Motor neuron (in vitro differentiated cells): ENCODE data around the gene ZMAT5. TPM values are rescaled to one million over a fixed set of nuclear protein-coding genes. Genes with fewer than 3 reads are reported as not detected.

ENCODE experiments used
- ATAC-seq, 8 experiments: fragments of 200-7000 bp; cut with Tn5 transposase; replicated peaks in 6 of 8; 2 replicates each; pipeline ENCODE4 v1.8.0; 2021; ENCODE audit warnings: mild to moderate bottlenecking in 8 of 8, moderate library complexity in 8 of 8
- H3K27ac ChIP-seq, 2 donors: fragments of 250-450 bp; sonication (Bioruptor Pico); 2 replicates each; pipeline ENCODE4 v1.9.0; 2021; ENCODE audit warnings: antibody characterized with exemption in 2 of 2, mild to moderate bottlenecking in 2 of 2, moderate library complexity in 1 of 2
- H3K4me1 ChIP-seq, 2 donors: fragments of 250-450 bp; sonication (Bioruptor Pico); replicated peaks in 1 of 2; 2 replicates each; pipeline ENCODE4 v1.6.1; 2021; ENCODE audit warnings: antibody characterized with exemption in 2 of 2, mild to moderate bottlenecking in 2 of 2, moderate library complexity in 1 of 2
- H3K4me3 ChIP-seq, 5 donors: fragments of 250-450 bp; sonication (Bioruptor Pico); 2 replicates each; pipeline ENCODE4 v1.9.0; 2021; ENCODE audit warnings: antibody characterized with exemption in 5 of 5, mild to moderate bottlenecking in 5 of 5, moderate library complexity in 4 of 5
- WGBS, 10 experiments: fragments of 450-650 bp; shearing (Covaris generic); methylation state at CpG; one replicate each; pipeline ENCODE4 v1.0.0; 2022; 5-methylcytosine and 5-hydroxymethylcytosine counted together
- in situ Hi-C, 9 experiments: fragments of 400-800 bp; cut with MboI; loops; one replicate each; pipeline ENCODE4 v1.15.0; 2021; ENCODE audit warnings: low sequenced_read_pairs in 9 of 9, low pct_unique_long_range_greater_than_20kb in 2 of 9; ENCODE audit not compliant: unreplicated experiment in 9 of 9
- total RNA-seq, 8 experiments: library from RNA; unstranded; fragments of 300-600 nt; gene quantifications; 2 replicates each; pipeline versions ENCODE4 v1.2.3 to v1.2.4, GENCODE V29; 2022

The ZMAT5 gene
- total RNA-seq, 8 experiments from 2014 or later, result 16.7 to 36.2 (median 26.5) TPM

GRCh38 chr22:29742326-29742725 lies 24.5 kb downstream of the ZMAT5 start:
- H3K4me1 ChIP-seq, result no peaks in the 10 kb centered on the region
- ATAC-seq, result no peak
- in situ Hi-C loops, result no loop called here
- no peak overlapping the region for H3K4me3 ChIP-seq
- no peak overlapping the region for H3K27ac ChIP-seq
- whole genome bisulfite sequencing, 10 experiments, result 60 to 95% (median 80%) methylated on average over 1 to 8 of the region's 13 CpGs; no CpG with 5 or more reads in 3 of the 10 experiments

- peak in 2 of 8 experiments; percentile 24 to 61 for ATAC-seq
- Histone ChIP-seq H3K4me3 (no peak overlapping the region), H3K4me1 (no peaks in the 10 kb centered on the region), H3K27ac (no peak overlapping the region)
- in situ Hi-C loops, result no loop called here
- WGBS, 10 experiments, result 33 to 100% (median 100%) methylated on average over 1 of the region's 2 CpGs; no CpG with 5 or more reads in 6 of the 10 experiments
These were observed 24.9 kb downstream of the ZMAT5 start for GRCh38 chr22:29741926-29742325.

GRCh38 chr22:29740216-29740615 lies 26.6 kb downstream of the ZMAT5 start:
- ATAC-seq, result no peak
- in situ Hi-C loops, result no loop called here
- Histone ChIP-seq H3K4me3 (no peak overlapping the region), H3K27ac (no peak overlapping the region), H3K4me1 (peaks cover under 1 to 3% of the 10 kb centered on the region in 2 donors)
- WGBS, 10 experiments, result 90 to 100% (median 100%) methylated on average over 1 to 2 of the region's 5 CpGs; no CpG with 5 or more reads in 6 of the 10 experiments

GRCh38 chr22:29739346-29739875 lies 27.4 kb downstream of the ZMAT5 start:
- WGBS, 10 experiments, result 60 to 100% (median 94%) methylated on average over 1 to 7 of the region's 17 CpGs; no CpG with 5 or more reads in 5 of the 10 experiments
- Histone ChIP-seq H3K27ac (no peak overlapping the region), H3K4me3 (no peak overlapping the region), H3K4me1 (peaks cover 8 to 9% of the 10 kb centered on the region in 2 donors)
- in situ Hi-C loops, result no loop called here
- ATAC-seq, result no peak

- WGBS, 10 experiments, result 80 to 100% (median 100%) methylated on average over 1 to 5 of the region's 15 CpGs; no CpG with 5 or more reads in 5 of the 10 experiments
- H3K27ac ChIP-seq, result no peak overlapping the region
- in situ Hi-C loops, result no loop called here
- no peak overlapping the region for H3K4me3 ChIP-seq
- peaks cover 12 to 16% of the 10 kb centered on the region in 2 donors for H3K4me1 ChIP-seq
- no peak for ATAC-seq
These were observed 28.5 kb downstream of the ZMAT5 start for GRCh38 chr22:29738118-29738815.

GRCh38 chr22:29737251-29738117 lies 29.3 kb downstream of the ZMAT5 start:
- Histone ChIP-seq H3K27ac (no peak overlapping the region), H3K4me1 (peaks cover 14 to 19% of the 10 kb centered on the region in 2 donors), H3K4me3 (no peak overlapping the region)
- WGBS, 10 experiments, result 85 to 100% (median 92%) methylated on average over 1 to 14 of the region's 22 CpGs; no CpG with 5 or more reads in 3 of the 10 experiments
- in situ Hi-C loops, result no loop called here
- ATAC-seq, result no peak

GRCh38 chr22:29735416-29735815 lies 31.4 kb downstream of the ZMAT5 start:
- in situ Hi-C loops, result no loop called here
- WGBS, 10 experiments, result 60 to 80% methylated on average over 1 of the region's 1 CpG; no CpG with 5 or more reads in 8 of the 10 experiments
- no peak overlapping the region for H3K4me3 ChIP-seq
- no peak overlapping the region for H3K27ac ChIP-seq
- peaks cover 14 to 19% of the 10 kb centered on the region in 2 donors for H3K4me1 ChIP-seq
- no peak for ATAC-seq

GRCh38 chr22:29734838-29735237 lies 32.0 kb downstream of the ZMAT5 start:
- in situ Hi-C loops, result no loop called here
- Histone ChIP-seq H3K4me1 (peaks cover 14 to 19% of the 10 kb centered on the region in 2 donors), H3K27ac (no peak overlapping the region), H3K4me3 (no peak overlapping the region)
- peak in 2 of 8 experiments; percentile 8 to 21 for ATAC-seq
- whole genome bisulfite sequencing, 10 experiments, result 67% methylated on average over 3 of the region's 9 CpGs; no CpG with 5 or more reads in 9 of the 10 experiments

GRCh38 chr22:29734406-29734805 lies 32.4 kb downstream of the ZMAT5 start:
- peaks cover 14 to 19% of the 10 kb centered on the region in 2 donors for H3K4me1 ChIP-seq
- no peak for ATAC-seq
- H3K4me3 ChIP-seq, result no peak overlapping the region
- in situ Hi-C loops, result no loop called here
- no peak overlapping the region for H3K27ac ChIP-seq
- 86 to 90% methylated on average over 2 of the region's 8 CpGs; no CpG with 5 or more reads in 8 of the 10 experiments for WGBS, 10 experiments

GRCh38 chr22:29733362-29734201 lies 33.2 kb downstream of the ZMAT5 start:
- in situ Hi-C loops, result no loop called here
- Histone ChIP-seq H3K27ac (no peak overlapping the region), H3K4me1 (peaks cover 14 to 19% of the 10 kb centered on the region in 2 donors), H3K4me3 (no peak overlapping the region)
- 0 to 86% (median 60%) methylated on average over 1 to 12 of the region's 19 CpGs; no CpG with 5 or more reads in 5 of the 10 experiments for WGBS, 10 experiments
- ATAC-seq, result peak in 7 of 8 experiments; percentile 35 to 87 (median 74)

- in situ Hi-C loops, result no loop called here
- WGBS, 10 experiments, result 40 to 100% (median 71%) methylated on average over 1 to 3 of the region's 6 CpGs; no CpG with 5 or more reads in 6 of the 10 experiments
These were observed 33.9 kb downstream of the ZMAT5 start for GRCh38 chr22:29732883-29733282.

More at GRCh38 chr22:29732883-29733282, 33.9 kb downstream of the ZMAT5 start:
- H3K4me3 ChIP-seq, result no peak overlapping the region
- no peak overlapping the region for H3K27ac ChIP-seq
- H3K4me1 ChIP-seq, result peaks cover 14 to 19% of the 10 kb centered on the region in 2 donors
- ATAC-seq, result no peak
